ENCODE measurements around the gene CFL1.

Gene CFL1

GRCh38 chr11:65869643-65870306 is 11.8 kb upstream of the CFL1 start:
- peaks cover 22% of the 10 kb centered on the region for H3K36me3 ChIP-seq (ENCODE audit: control insufficient read depth, low read length)
- H3K4me1 ChIP-seq (ENCODE audit: control insufficient read depth, low read length) = peaks cover 37% of the 10 kb centered on the region
- peaks cover 12% of the 10 kb centered on the region; the same call in 1 of the 2 replicates for H3F3A ChIP-seq (ENCODE audit: control insufficient read depth, insufficient read depth)
- TF ChIP-seq CTCF (IDR thresholded peaks at IDR 0.05; ENCODE audit: low read depth, low read length, poor library complexity, severe bottlenecking) (no peak), EZH2phosphoT487 (IDR thresholded peaks at IDR 0.05; ENCODE audit: borderline replicate concordance, low read length) (no peak)
- H3K79me2 ChIP-seq (ENCODE audit: control insufficient read depth, low read length) = no peaks in the 10 kb centered on the region
- no peaks in the 10 kb centered on the region for H3K9me3 ChIP-seq (ENCODE audit: control insufficient read depth, insufficient read depth, low read length)
- H3K4me2 ChIP-seq (ENCODE audit: low read length) = no peak overlapping the region
- H3K27ac ChIP-seq (ENCODE audit: low read depth, low read length) = no peak overlapping the region
- peaks cover 20% of the 10 kb centered on the region for H3K27me3 ChIP-seq (ENCODE audit: control insufficient read depth, low read length)
- no peaks in the 10 kb centered on the region; the same call in 1 of the 2 replicates for H4K20me1 ChIP-seq (ENCODE audit: control insufficient read depth, insufficient read depth, low read depth, low read length)
- H3K4me3 ChIP-seq (ENCODE audit: low read length) = no peak overlapping the region
- no peaks in the 10 kb centered on the region for H3K9me2 ChIP-seq (replicated peaks; ENCODE audit: control insufficient read depth, low read length)

- peaks cover 12% of the 10 kb centered on the region; the same call in 1 of the 2 replicates for H3F3A ChIP-seq (ENCODE audit: control insufficient read depth, insufficient read depth)
- no peaks in the 10 kb centered on the region; the same call in 1 of the 2 replicates for H4K20me1 ChIP-seq (ENCODE audit: control insufficient read depth, insufficient read depth, low read depth, low read length)
- peaks cover 30% of the 10 kb centered on the region for H3K36me3 ChIP-seq (ENCODE audit: control insufficient read depth, low read length)
- H3K27me3 ChIP-seq (ENCODE audit: control insufficient read depth, low read length) = peaks cover 20% of the 10 kb centered on the region
- H3K79me2 ChIP-seq (ENCODE audit: control insufficient read depth, low read length) = no peaks in the 10 kb centered on the region
- no peak overlapping the region for H3K4me3 ChIP-seq (ENCODE audit: low read length)
- no peaks in the 10 kb centered on the region for H3K9me3 ChIP-seq (ENCODE audit: control insufficient read depth, insufficient read depth, low read length)
- TF ChIP-seq CTCF (IDR thresholded peaks at IDR 0.05; ENCODE audit: low read depth, low read length, poor library complexity, severe bottlenecking) = no peak
- no peak for TF ChIP-seq EZH2phosphoT487 (IDR thresholded peaks at IDR 0.05; ENCODE audit: borderline replicate concordance, low read length)
- no peaks in the 10 kb centered on the region for H3K9me2 ChIP-seq (replicated peaks; ENCODE audit: control insufficient read depth, low read length)
- no peak overlapping the region for H3K4me2 ChIP-seq (ENCODE audit: low read length)
- peaks cover 33% of the 10 kb centered on the region for H3K4me1 ChIP-seq (ENCODE audit: control insufficient read depth, low read length)
- H3K27ac ChIP-seq (ENCODE audit: low read depth, low read length) = no peak overlapping the region
Measured at GRCh38 chr11:65868907-65869306, 10.9 kb upstream of the CFL1 start.

GRCh38 chr11:65868076-65868667 is 10.2 kb upstream of the CFL1 start:
- peaks cover 38% of the 10 kb centered on the region for H3K36me3 ChIP-seq (ENCODE audit: control insufficient read depth, low read length)
- H3K9me2 ChIP-seq (replicated peaks; ENCODE audit: control insufficient read depth, low read length) = no peaks in the 10 kb centered on the region
- H3K4me3 ChIP-seq (ENCODE audit: low read length) = no peak overlapping the region
- H3K4me2 ChIP-seq (ENCODE audit: low read length) = no peak overlapping the region
- H3F3A ChIP-seq (ENCODE audit: control insufficient read depth, insufficient read depth) = peaks cover 12% of the 10 kb centered on the region; the same call in 1 of the 2 replicates
- H3K9me3 ChIP-seq (ENCODE audit: control insufficient read depth, insufficient read depth, low read length) = no peaks in the 10 kb centered on the region
- H3K27ac ChIP-seq (ENCODE audit: low read depth, low read length) = no peak overlapping the region
- H4K20me1 ChIP-seq (ENCODE audit: control insufficient read depth, insufficient read depth, low read depth, low read length) = no peaks in the 10 kb centered on the region; the same call in 1 of the 2 replicates
- H3K4me1 ChIP-seq (ENCODE audit: control insufficient read depth, low read length) = peaks cover 28% of the 10 kb centered on the region
- H3K79me2 ChIP-seq (ENCODE audit: control insufficient read depth, low read length) = no peaks in the 10 kb centered on the region
- TF ChIP-seq EZH2phosphoT487 (IDR thresholded peaks at IDR 0.05; ENCODE audit: borderline replicate concordance, low read length) (no peak), CTCF (IDR thresholded peaks at IDR 0.05; ENCODE audit: low read depth, low read length, poor library complexity, severe bottlenecking) (no peak)
- H3K27me3 ChIP-seq (ENCODE audit: control insufficient read depth, low read length) = peaks cover 19% of the 10 kb centered on the region
